Naive B cell (primary cell): ENCODE data around the gene C1QL1. TPM values are rescaled to one million over a fixed set of nuclear protein-coding genes. Genes with fewer than 3 reads are reported as not detected.

ENCODE experiments used
- ATAC-seq, 2 donors: fragments of 150-1000 bp; cut with Tn5 transposase; 2 replicates each; pipeline ENCODE4 v1.10.0; 2021; ENCODE audit warnings: low read depth in 2 of 2, mild to moderate bottlenecking in 2 of 2, moderate library complexity in 2 of 2
- DNase-seq: peaks from one replicate; pipeline ENCODE4 v3.0.0; 2022
- H3K27ac Mint-ChIP-seq, 6 donors: one replicate each; pipeline ENCODE4 v1.8.0; 2020 to 2022; ENCODE audit warnings: mild to moderate bottlenecking in 6 of 6, mixed read lengths in 6 of 6, moderate library complexity in 5 of 6, inconsistent platforms in 2 of 6
- H3K27me3 Mint-ChIP-seq, 3 donors: one replicate each; pipeline ENCODE4 v1.8.0; 2021 to 2022; ENCODE audit warnings: mixed read lengths in 3 of 3, mild to moderate bottlenecking in 1 of 3
- H3K36me3 Mint-ChIP-seq, 2 donors: one replicate each; pipeline ENCODE4 v1.8.0; 2020 to 2022; ENCODE audit warnings: mixed read lengths in 2 of 2, inconsistent platforms in 1 of 2, mild to moderate bottlenecking in 1 of 2
- H3K4me1 Mint-ChIP-seq, 3 donors: one replicate each; pipeline ENCODE4 v1.8.0; 2020 to 2022; ENCODE audit warnings: mixed read lengths in 3 of 3, inconsistent platforms in 1 of 3, mild to moderate bottlenecking in 1 of 3, moderate library complexity in 1 of 3
- H3K4me3 Mint-ChIP-seq, 8 donors: one replicate each; pipeline ENCODE4 v1.8.0; 2020 to 2022; ENCODE audit warnings: mild to moderate bottlenecking in 8 of 8, mixed read lengths in 8 of 8, moderate library complexity in 8 of 8, inconsistent platforms in 2 of 8
- H3K9me3 Mint-ChIP-seq, 7 donors: one replicate each; pipeline ENCODE4 v1.8.0; 2020 to 2022; ENCODE audit warnings: mixed read lengths in 7 of 7, mild to moderate bottlenecking in 5 of 7, inconsistent platforms in 2 of 7, moderate library complexity in 1 of 7
- polyA plus RNA-seq, 6 donors: library from polyadenylated mRNA; unstranded; fragments of 300-500 nt; fragmentation: Illumina TruSeq; gene quantifications; one replicate each; pipeline ENCODE4 v1.2.3, GENCODE V29; 2021; ENCODE audit warnings: low read depth in 6 of 6

The C1QL1 gene
- polyA plus RNA-seq, 6 donors from 2014 or later = not detected

DNA sequence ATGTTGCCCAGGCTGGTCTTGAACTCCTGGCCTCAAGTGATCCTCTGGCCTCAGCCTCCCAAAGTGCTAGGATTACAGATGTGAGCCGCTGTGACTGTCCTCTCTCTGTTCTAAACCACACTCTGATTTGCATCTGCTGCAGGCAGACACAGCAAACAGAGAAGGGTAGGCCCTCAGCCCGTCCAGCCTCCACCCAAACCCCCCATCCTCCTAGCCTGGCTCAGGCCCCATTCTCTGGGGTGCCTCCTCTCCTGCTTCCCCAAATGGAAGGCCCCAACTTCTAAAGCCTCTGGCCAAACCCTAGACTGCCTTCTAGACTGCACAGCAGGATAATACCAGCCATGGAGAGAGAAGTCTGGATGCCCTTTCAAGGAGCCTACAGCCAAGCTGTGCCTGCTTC lies 48.7 kb downstream of the C1QL1 start:
- H3K4me3 Mint-ChIP-seq = peak overlapping the region in 1 of 8 donors; percentile 22
- no peaks in the 10 kb centered on the region for H3K9me3 Mint-ChIP-seq
- H3K27me3 Mint-ChIP-seq = peaks cover 3 to 49% (median 28%) of the 10 kb centered on the region in 3 donors
- no peak for DNase-seq
- H3K4me1 Mint-ChIP-seq = peaks cover 13 to 15% (median 14%) of the 10 kb centered on the region in 3 donors
- H3K27ac Mint-ChIP-seq = no peak overlapping the region
- H3K36me3 Mint-ChIP-seq = no peaks in the 10 kb centered on the region
- no peak for ATAC-seq

- Mint-ChIP-seq H3K4me1 (peaks cover 14 to 16% (median 16%) of the 10 kb centered on the region in 3 donors), H3K27ac (no peak overlapping the region), H3K9me3 (no peaks in the 10 kb centered on the region), H3K27me3 (peaks cover 10 to 61% (median 40%) of the 10 kb centered on the region in 3 donors), H3K36me3 (no peaks in the 10 kb centered on the region), H3K4me3 (no peak overlapping the region)
- no peak for ATAC-seq
- DNase-seq = no peak
Observed at GRCh38 chr17:44918006-44918405, 50.1 kb downstream of the C1QL1 start.

GRCh38 chr17:44917456-44917855 lies 50.6 kb downstream of the C1QL1 start:
- ATAC-seq (no peak), DNase-seq (no peak)
- Mint-ChIP-seq H3K36me3 (no peaks in the 10 kb centered on the region), H3K27ac (no peak overlapping the region), H3K27me3 (peaks cover 13 to 59% (median 46%) of the 10 kb centered on the region in 3 donors), H3K4me3 (no peak overlapping the region), H3K9me3 (no peaks in the 10 kb centered on the region), H3K4me1 (peaks cover 16 to 17% (median 16%) of the 10 kb centered on the region in 3 donors)

DNA sequence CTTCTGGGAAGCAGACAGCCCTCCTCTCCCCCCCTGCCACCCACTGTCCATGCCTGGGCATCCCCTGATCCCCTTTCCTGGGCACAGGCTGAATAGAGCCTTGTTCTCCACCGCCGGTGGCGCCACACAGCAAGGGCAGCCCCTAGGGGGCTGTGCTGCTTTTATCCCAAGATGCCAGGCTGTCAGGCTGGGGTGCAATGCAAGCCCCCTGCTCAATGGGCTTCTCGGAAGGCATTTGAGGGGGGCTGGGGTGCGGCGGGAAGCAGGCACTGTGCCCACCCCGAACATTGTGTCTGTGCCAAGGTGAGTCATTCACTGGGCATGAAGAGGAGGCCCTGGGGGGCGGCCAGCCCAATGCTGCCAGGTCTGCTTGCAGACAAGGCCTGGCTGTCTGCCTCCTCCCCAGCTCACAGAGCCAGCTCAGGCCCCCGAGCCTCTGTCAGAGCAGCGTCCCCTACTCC lies 51.3 kb downstream of the C1QL1 start:
- no peaks in the 10 kb centered on the region for H3K9me3 Mint-ChIP-seq
- peaks cover 16 to 19% (median 18%) of the 10 kb centered on the region in 3 donors for H3K4me1 Mint-ChIP-seq
- H3K4me3 Mint-ChIP-seq = no peak overlapping the region
- ATAC-seq (no peak), DNase-seq (no peak)
- H3K36me3 Mint-ChIP-seq = no peaks in the 10 kb centered on the region
- H3K27me3 Mint-ChIP-seq = peaks cover 16 to 58% (median 52%) of the 10 kb centered on the region in 3 donors
- no peak overlapping the region for H3K27ac Mint-ChIP-seq

- DNase-seq = no peak
- Mint-ChIP-seq H3K36me3 (no peaks in the 10 kb centered on the region), H3K27me3 (peaks cover 19 to 54% (median 50%) of the 10 kb centered on the region in 3 donors), H3K4me3 (no peak overlapping the region), H3K4me1 (peaks cover 15 to 20% (median 17%) of the 10 kb centered on the region in 3 donors), H3K27ac (peak overlapping the region in 1 of 6 donors; percentile 74), H3K9me3 (no peaks in the 10 kb centered on the region)
- no peak for ATAC-seq
Observed at GRCh38 chr17:44915862-44916780, 52.0 kb downstream of the C1QL1 start.

DNA sequence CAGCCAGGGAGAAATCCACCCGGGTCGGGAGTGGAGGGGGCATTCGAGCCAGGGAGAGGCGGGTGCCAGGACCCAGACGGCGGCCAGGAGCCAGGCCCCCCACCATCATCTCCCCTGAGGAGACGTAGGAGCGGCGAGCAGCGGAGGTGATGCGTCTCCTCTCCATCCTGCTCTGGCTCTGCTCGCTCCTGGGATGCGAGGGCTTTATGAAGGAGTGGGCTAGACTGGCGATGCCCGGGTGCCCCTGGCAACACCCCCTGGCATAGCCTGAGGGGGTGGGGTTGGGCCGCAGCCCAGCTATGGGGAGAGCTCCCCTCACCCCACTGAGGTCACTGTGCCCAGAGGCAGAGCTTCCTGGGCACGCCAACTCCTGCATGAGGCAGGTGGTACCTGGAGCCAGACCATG lies 52.8 kb downstream of the C1QL1 start, which contains the start of gene GFAP:
Gene GFAP, minus strand, starts transcription at position 180 of the 406 bp plus-strand sequence. Its CDS starts 14 bp downstream, at position 166.
- ATAC-seq = no peak
- no peaks in the 10 kb centered on the region for H3K9me3 Mint-ChIP-seq
- DNase-seq = no peak
- no peaks in the 10 kb centered on the region for H3K36me3 Mint-ChIP-seq
- peaks cover 14 to 20% (median 17%) of the 10 kb centered on the region in 3 donors for H3K4me1 Mint-ChIP-seq
- H3K27me3 Mint-ChIP-seq = peaks cover 25 to 54% (median 49%) of the 10 kb centered on the region in 3 donors
- H3K4me3 Mint-ChIP-seq = no peak within 1 kb of the TSS
- H3K27ac Mint-ChIP-seq = peak within 1 kb of the TSS in 2 of 6 donors; percentile 74 to 80

DNA sequence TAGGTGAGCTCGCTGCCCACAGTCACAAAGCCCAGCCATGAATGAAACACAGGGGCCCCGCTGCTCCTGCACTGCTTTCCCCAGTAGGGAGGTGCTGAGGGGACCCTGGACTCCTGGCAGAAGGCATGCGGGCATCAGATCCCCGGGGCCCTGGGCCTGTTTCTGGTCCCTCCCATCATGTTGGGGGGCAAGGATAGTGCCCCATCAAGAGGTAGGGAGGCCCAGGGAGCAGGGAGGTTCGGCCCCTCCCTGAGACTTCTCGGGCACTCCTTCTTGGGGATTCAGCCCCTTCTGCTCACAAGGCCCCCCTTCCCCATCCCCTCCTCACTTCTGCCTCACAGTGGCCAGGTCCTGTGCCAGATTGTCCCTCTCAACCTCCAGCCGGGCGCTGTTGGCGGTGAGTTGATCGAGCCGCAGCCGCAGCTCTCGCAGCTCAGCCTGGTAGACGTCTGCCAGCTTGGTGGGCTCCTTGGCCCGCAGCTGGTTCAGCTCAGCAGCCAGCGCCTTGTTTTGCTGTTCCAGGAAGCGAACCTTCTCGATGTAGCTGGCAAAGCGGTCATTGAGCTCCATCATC lies 53.3 kb downstream of the C1QL1 start:
- Mint-ChIP-seq H3K27ac (peak overlapping the region in 1 of 6 donors; percentile 80), H3K27me3 (peaks cover 25 to 58% (median 48%) of the 10 kb centered on the region in 3 donors), H3K36me3 (no peaks in the 10 kb centered on the region), H3K4me1 (peaks cover 13 to 16% (median 14%) of the 10 kb centered on the region in 3 donors), H3K9me3 (no peaks in the 10 kb centered on the region), H3K4me3 (no peak overlapping the region)
- no peak for DNase-seq
- ATAC-seq = no peak

DNA sequence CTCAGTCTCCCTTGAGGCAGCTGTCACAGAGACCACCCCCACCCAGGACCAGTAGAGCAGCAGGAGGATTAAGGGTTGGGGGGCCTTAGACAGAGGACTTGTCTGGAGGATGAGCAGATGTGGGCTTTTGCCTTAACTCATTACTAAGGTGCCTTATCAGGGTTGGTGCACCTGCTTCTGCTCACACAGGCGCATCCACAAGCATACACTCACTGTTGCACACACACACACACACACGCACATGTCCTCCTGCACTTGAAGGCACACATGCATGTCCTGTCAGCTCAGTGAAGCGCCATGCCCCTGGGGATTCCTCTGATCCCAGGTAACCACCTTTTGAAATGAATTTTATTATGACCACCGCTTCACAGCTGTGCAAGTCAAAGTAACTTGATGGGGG lies 54.0 kb downstream of the C1QL1 start:
- H3K27ac Mint-ChIP-seq = peak overlapping the region in 1 of 6 donors; percentile 80
- DNase-seq (no peak), ATAC-seq (peak in 1 of 2 donors; percentile 34)
- no peaks in the 10 kb centered on the region for H3K36me3 Mint-ChIP-seq
- H3K4me3 Mint-ChIP-seq = no peak overlapping the region
- H3K9me3 Mint-ChIP-seq = no peaks in the 10 kb centered on the region
- peaks cover 13 to 16% (median 14%) of the 10 kb centered on the region in 3 donors for H3K4me1 Mint-ChIP-seq
- peaks cover 30 to 61% (median 53%) of the 10 kb centered on the region in 3 donors for H3K27me3 Mint-ChIP-seq

- H3K4me3 Mint-ChIP-seq = peak overlapping the region in 1 of 8 donors; percentile 43
- no peak for ATAC-seq
Observed at GRCh38 chr17:44913676-44914075, 54.4 kb downstream of the C1QL1 start.

GRCh38 chr17:44912763-44913544 lies 55.1 kb downstream of the C1QL1 start:
- Mint-ChIP-seq H3K36me3 (no peaks in the 10 kb centered on the region), H3K4me3 (peak overlapping the region in 4 of 8 donors; percentile 0 to 54 (median 24)), H3K27me3 (peaks cover 30 to 67% (median 62%) of the 10 kb centered on the region in 3 donors), H3K4me1 (peaks cover 13 to 16% (median 14%) of the 10 kb centered on the region in 3 donors), H3K9me3 (no peaks in the 10 kb centered on the region), H3K27ac (peak overlapping the region in 1 of 6 donors; percentile 47)
- DNase-seq (no peak), ATAC-seq (no peak)

More at GRCh38 chr17:44913676-44914075, 54.4 kb downstream of the C1QL1 start:
- Mint-ChIP-seq H3K4me1 (peaks cover 13 to 16% (median 14%) of the 10 kb centered on the region in 3 donors), H3K9me3 (no peaks in the 10 kb centered on the region), H3K27ac (peak overlapping the region in 1 of 6 donors; percentile 67), H3K27me3 (peaks cover 30 to 63% (median 57%) of the 10 kb centered on the region in 3 donors), H3K36me3 (no peaks in the 10 kb centered on the region)
- DNase-seq = no peak

- DNase-seq (peak; percentile 24), ATAC-seq (peak; percentile 81 to 82)
- no peaks in the 10 kb centered on the region for H3K9me3 Mint-ChIP-seq
- peaks cover 13 to 16% (median 14%) of the 10 kb centered on the region in 3 donors for H3K4me1 Mint-ChIP-seq
- H3K36me3 Mint-ChIP-seq = no peaks in the 10 kb centered on the region
- H3K27me3 Mint-ChIP-seq = peaks cover 30 to 64% (median 63%) of the 10 kb centered on the region in 3 donors
- H3K27ac Mint-ChIP-seq = no peak overlapping the region
- H3K4me3 Mint-ChIP-seq = peak overlapping the region in 7 of 8 donors; percentile 45 to 82 (median 66)
Observed at GRCh38 chr17:44911133-44912001, 56.7 kb downstream of the C1QL1 start.
